ENCODE measurements around the gene MED13. TPM values are rescaled to one million over a fixed set of nuclear protein-coding genes. Genes with fewer than 3 reads are reported as not detected.
"Not testable (repeated sequence)": the region's sequence is repeated elsewhere in the genome, so short reads cannot be mapped to it uniquely, and the experiment has no call there.

Gene MED13
- total RNA-seq, 1 donor from 2014 or later = 83.7 TPM

- H3K27ac Mint-ChIP-seq = peak overlapping the region; percentile 8
- no peak for TF ChIP-seq CTCF (IDR thresholded peaks at IDR 0.05; ENCODE audit: unreplicated experiment)
- no peak for DNase-seq (ENCODE audit: low spot score, unreplicated experiment)
- H3K9me3 Mint-ChIP-seq (ENCODE audit: low read depth) = peaks cover 3% of the 10 kb centered on the region
- H3K4me1 Mint-ChIP-seq (ENCODE audit: low read depth) = peaks cover 7% of the 10 kb centered on the region
- H3K27me3 Mint-ChIP-seq = no peaks in the 10 kb centered on the region
- no peak overlapping the region for H3K4me3 Mint-ChIP-seq (ENCODE audit: low read depth)
- peaks cover 17% of the 10 kb centered on the region for H3K36me3 Mint-ChIP-seq (ENCODE audit: insufficient read depth)
Observed at GRCh38 chr17:62000186-62000585, 64.9 kb downstream of the MED13 start.

GRCh38 chr17:61998534-61998933 lies 66.5 kb downstream of the MED13 start:
- DNase-seq (ENCODE audit: low spot score, unreplicated experiment); H3K27me3 Mint-ChIP-seq; H3K27ac Mint-ChIP-seq; H3K9me3 Mint-ChIP-seq (ENCODE audit: low read depth); H3K4me1 Mint-ChIP-seq (ENCODE audit: low read depth); H3K4me3 Mint-ChIP-seq (ENCODE audit: low read depth): not testable (repeated sequence)
- H3K36me3 Mint-ChIP-seq (ENCODE audit: insufficient read depth) = peaks cover 11% of the 10 kb centered on the region

GRCh38 chr17:61997664-61998063 lies 67.4 kb downstream of the MED13 start:
- no peaks in the 10 kb centered on the region for H3K9me3 Mint-ChIP-seq (ENCODE audit: low read depth)
- peaks cover 14% of the 10 kb centered on the region for H3K36me3 Mint-ChIP-seq (ENCODE audit: insufficient read depth)
- DNase-seq (ENCODE audit: low spot score, unreplicated experiment) = no peak
- no peaks in the 10 kb centered on the region for H3K27me3 Mint-ChIP-seq
- no peak overlapping the region for H3K4me3 Mint-ChIP-seq (ENCODE audit: low read depth)
- TF ChIP-seq CTCF (IDR thresholded peaks at IDR 0.05; ENCODE audit: unreplicated experiment) = no peak
- no peak overlapping the region for H3K27ac Mint-ChIP-seq
- peaks cover 7% of the 10 kb centered on the region for H3K4me1 Mint-ChIP-seq (ENCODE audit: low read depth)

- Mint-ChIP-seq H3K27ac (peak overlapping the region; percentile 12), H3K4me3 (ENCODE audit: low read depth) (no peak overlapping the region), H3K36me3 (ENCODE audit: insufficient read depth) (peaks cover 16% of the 10 kb centered on the region), H3K9me3 (ENCODE audit: low read depth) (no peaks in the 10 kb centered on the region), H3K27me3 (no peaks in the 10 kb centered on the region), H3K4me1 (ENCODE audit: low read depth) (peaks cover 7% of the 10 kb centered on the region)
- DNase-seq (ENCODE audit: low spot score, unreplicated experiment) = no peak
- no peak for TF ChIP-seq CTCF (IDR thresholded peaks at IDR 0.05; ENCODE audit: unreplicated experiment)
Observed at GRCh38 chr17:61996916-61997605, 68.0 kb downstream of the MED13 start.

GRCh38 chr17:61989509-61989908 lies 75.6 kb downstream of the MED13 start:
- no peaks in the 10 kb centered on the region for H3K4me1 Mint-ChIP-seq (ENCODE audit: low read depth)
- no peak overlapping the region for H3K4me3 Mint-ChIP-seq (ENCODE audit: low read depth)
- no peak for DNase-seq (ENCODE audit: low spot score, unreplicated experiment)
- peaks cover 14% of the 10 kb centered on the region for H3K36me3 Mint-ChIP-seq (ENCODE audit: insufficient read depth)
- H3K27ac Mint-ChIP-seq = no peak overlapping the region
- no peaks in the 10 kb centered on the region for H3K9me3 Mint-ChIP-seq (ENCODE audit: low read depth)
- TF ChIP-seq CTCF (IDR thresholded peaks at IDR 0.05; ENCODE audit: unreplicated experiment) = no peak
- H3K27me3 Mint-ChIP-seq = no peaks in the 10 kb centered on the region

- no peak overlapping the region for H3K27ac Mint-ChIP-seq
- H3K4me3 Mint-ChIP-seq (ENCODE audit: low read depth) = no peak overlapping the region
- no peaks in the 10 kb centered on the region for H3K4me1 Mint-ChIP-seq (ENCODE audit: low read depth)
- peaks cover 19% of the 10 kb centered on the region for H3K36me3 Mint-ChIP-seq (ENCODE audit: insufficient read depth)
- H3K9me3 Mint-ChIP-seq (ENCODE audit: low read depth) = no peaks in the 10 kb centered on the region
- DNase-seq (ENCODE audit: low spot score, unreplicated experiment) = no peak
- no peaks in the 10 kb centered on the region for H3K27me3 Mint-ChIP-seq
- no peak for TF ChIP-seq CTCF (IDR thresholded peaks at IDR 0.05; ENCODE audit: unreplicated experiment)
Observed at GRCh38 chr17:61986898-61987297, 78.2 kb downstream of the MED13 start.
